Forelimb muscle (tissue), 1 donor: ENCODE measurements around the gene CEMIP2. TPM values are rescaled to one million over a fixed set of nuclear protein-coding genes. Genes with fewer than 3 reads are reported as not detected.
"Not testable (repeated sequence)": the region's sequence is repeated elsewhere in the genome, so short reads cannot be mapped to it uniquely, and the experiment has no call there.

Experiments used
- DNase-seq: peaks from one replicate; pipeline ENCODE4 v3.0.0-alpha.2; 2013; ENCODE audit warnings: low read depth
- polyA plus RNA-seq: library from polyadenylated mRNA; unstranded; fragments of 120-200 nt; gene quantifications from one replicate; pipeline ENCODE4 v1.2.1, GENCODE V29; 2013; ENCODE audit not compliant: insufficient read length

CEMIP2 gene
- polyA plus RNA-seq, 1 donor = 22.1 TPM

- DNase-seq = no peak
These were observed 87.9 kb downstream of the CEMIP2 start for GRCh38 chr9:71680189-71680980.

GRCh38 chr9:71678999-71679398 is 89.3 kb downstream of the CEMIP2 start:
- no peak for DNase-seq

- no peak for DNase-seq
These were observed 91.1 kb downstream of the CEMIP2 start for GRCh38 chr9:71677209-71677608.

- no peak for DNase-seq
These were observed 91.9 kb downstream of the CEMIP2 start for GRCh38 chr9:71676460-71676859.

- no peak for DNase-seq
These were observed 92.5 kb downstream of the CEMIP2 start for GRCh38 chr9:71675857-71676165.

GRCh38 chr9:71675105-71675856 is 93.0 kb downstream of the CEMIP2 start:
- no peak for DNase-seq

- no peak for DNase-seq
These were observed 95.7 kb downstream of the CEMIP2 start for GRCh38 chr9:71672573-71672972.

- DNase-seq = no peak
These were observed 97.0 kb downstream of the CEMIP2 start for GRCh38 chr9:71671289-71671688.

GRCh38 chr9:71670121-71670520 is 98.2 kb downstream of the CEMIP2 start:
- no peak for DNase-seq

- DNase-seq = no peak
These were observed 98.9 kb downstream of the CEMIP2 start for GRCh38 chr9:71669284-71669995.

GRCh38 chr9:71668717-71669116 is 99.6 kb downstream of the CEMIP2 start:
- DNase-seq = no peak

GRCh38 chr9:71665247-71665646 is 103.1 kb downstream of the CEMIP2 start:
- DNase-seq = no peak

GRCh38 chr9:71664566-71664965 is 103.7 kb downstream of the CEMIP2 start:
- no peak for DNase-seq

- no peak for DNase-seq
These were observed 104.3 kb downstream of the CEMIP2 start for GRCh38 chr9:71663931-71664459.

- no peak for DNase-seq
These were observed 105.1 kb downstream of the CEMIP2 start for GRCh38 chr9:71663216-71663615.

- DNase-seq = no peak
These were observed 106.2 kb downstream of the CEMIP2 start for GRCh38 chr9:71662082-71662481.

GRCh38 chr9:71657276-71657675 is 111.0 kb downstream of the CEMIP2 start:
- DNase-seq = not testable (repeated sequence)

GRCh38 chr9:71656496-71656895 is 111.8 kb downstream of the CEMIP2 start:
- no peak for DNase-seq

GRCh38 chr9:71655778-71656177 is 112.5 kb downstream of the CEMIP2 start:
- no peak for DNase-seq

- DNase-seq = no peak
These were observed 113.2 kb downstream of the CEMIP2 start for GRCh38 chr9:71655141-71655540.

- DNase-seq = no peak
These were observed 115.8 kb downstream of the CEMIP2 start for GRCh38 chr9:71652480-71652879.

- DNase-seq = no peak
These were observed 119.9 kb downstream of the CEMIP2 start for GRCh38 chr9:71648453-71648852.
